ENCODE data around the gene FIGLA. TPM values are rescaled to one million over a fixed set of nuclear protein-coding genes. Genes with fewer than 3 reads are reported as not detected.

Gene FIGLA
- total and polyA plus RNA-seq, 2 experiments from 2014 or later = not detected

DNA sequence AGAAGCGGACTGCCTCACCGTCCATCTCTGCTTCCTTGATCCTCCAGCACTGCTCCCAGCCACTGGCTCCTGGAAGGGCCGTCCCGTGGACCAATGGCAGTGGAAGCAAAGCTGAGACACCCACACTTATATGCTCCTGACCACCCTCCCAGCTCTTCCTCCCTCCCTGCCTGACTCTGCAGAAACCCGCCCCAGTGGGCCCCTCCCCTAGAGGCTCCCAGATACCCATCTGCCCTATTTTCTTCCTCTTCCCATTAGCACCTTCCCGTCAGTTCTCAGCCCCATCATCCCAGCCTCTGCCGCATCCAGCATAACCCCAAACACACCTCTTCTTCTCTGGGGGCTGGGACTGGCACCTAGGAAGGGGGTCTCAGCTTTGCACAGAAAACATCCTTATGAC lies 30.1 kb upstream of the FIGLA start, which contains the start of gene CLEC4F (continued):
- TF ChIP-seq EZH2phosphoT487 (IDR thresholded peaks at IDR 0.05; ENCODE audit: unreplicated experiment) (no peak), CREB1 (CRISPR knock-in tag; IDR thresholded peaks at IDR 0.05; ENCODE audit: low read depth) (no peak), NANOG (IDR thresholded peaks at IDR 0.05; ENCODE audit: borderline replicate concordance) (no peak), POLR2AphosphoS5 (IDR thresholded peaks at IDR 0.05; ENCODE audit: low read depth) (no peak), EZH2 (IDR thresholded peaks at IDR 0.05; ENCODE audit: low read depth, unreplicated experiment) (no peak), ZNF114 (CRISPR knock-in tag; IDR thresholded peaks at IDR 0.05) (no peak), ZNF462 (CRISPR knock-in tag; IDR thresholded peaks at IDR 0.05) (no peak)

GRCh38 chr2:70817284-70817954 lies 27.0 kb upstream of the FIGLA start:
- Mint-ChIP-seq H3K36me3 (ENCODE audit: low read depth) (no peaks in the 10 kb centered on the region), H3K4me3 (no peak overlapping the region), H3K9me3 (no peaks in the 10 kb centered on the region; the same call in 2 of the 3 replicates), H3K27me3 (ENCODE audit: insufficient read depth, low read depth, poor library complexity) (peaks cover 5% of the 10 kb centered on the region), H3K4me1 (no peaks in the 10 kb centered on the region; the same call in 2 of the 3 replicates), H3K27ac (no peak overlapping the region)
- H3K79me2 ChIP-seq (replicated peaks; ENCODE audit: insufficient read depth) = no peaks in the 10 kb centered on the region
- peaks cover 9% of the 10 kb centered on the region for H3K9me2 ChIP-seq (ENCODE audit: insufficient read depth)
- H3K27me3 ChIP-seq (ENCODE audit: insufficient read depth) = peaks cover 3% of the 10 kb centered on the region; the same call in 1 of the 2 replicates
- no peaks in the 10 kb centered on the region for H4K20me1 ChIP-seq (replicated peaks; ENCODE audit: insufficient read depth)
- TF ChIP-seq NANOG (IDR thresholded peaks at IDR 0.05; ENCODE audit: borderline replicate concordance) = no peak
- no peak overlapping the region for H3K4me3 ChIP-seq
- no peaks in the 10 kb centered on the region for H3K36me3 ChIP-seq (ENCODE audit: insufficient read depth)
- ATAC-seq (no peak), DNase-seq (ENCODE audit: low spot score) (no peak)
- H3K27ac ChIP-seq (ENCODE audit: low read depth) = no peak overlapping the region
- no peaks in the 10 kb centered on the region for H3F3A ChIP-seq (replicated peaks; ENCODE audit: low read depth)
- H3K4me1 ChIP-seq (ENCODE audit: insufficient read depth) = no peaks in the 10 kb centered on the region
- H3K4me2 ChIP-seq = no peak overlapping the region
- no peak overlapping the region for H2AFZ ChIP-seq

Data from GM23338 (cell line).